ENCODE measurements around the gene ESR1.

Gene ESR1

DNA sequence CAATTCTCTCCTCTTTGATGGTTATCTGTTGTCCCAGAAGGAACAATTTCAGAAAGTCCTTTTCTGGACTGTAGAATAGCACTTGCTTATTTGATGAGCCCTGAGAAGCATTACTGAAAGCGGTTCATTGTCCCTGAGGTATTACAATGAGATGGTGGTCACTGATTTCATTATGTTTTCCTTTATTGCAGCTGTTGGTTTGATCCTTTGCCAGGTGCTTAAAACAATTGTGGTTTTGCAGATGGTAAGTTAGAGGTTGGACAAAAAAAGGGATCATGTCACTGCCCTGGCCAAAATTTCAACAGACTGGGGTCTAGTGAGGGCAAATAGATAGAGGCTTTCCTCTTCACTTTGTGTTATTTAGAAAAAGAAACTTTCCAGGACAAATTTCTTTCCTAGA, 61.9 kb downstream of the ESR1 start:
- Histone ChIP-seq H3K27me3 (ENCODE audit: insufficient read depth, low read depth, severe bottlenecking) (no peaks in the 10 kb centered on the region), H3K4me3 (ENCODE audit: low read depth, low read length) (no peak overlapping the region), H3K36me3 (no peaks in the 10 kb centered on the region), H3K9me3 (ENCODE audit: severe bottlenecking) (no peaks in the 10 kb centered on the region), H3K27ac (no peak overlapping the region)
- DNase-seq: no peak
- TF ChIP-seq, protein P1, sequence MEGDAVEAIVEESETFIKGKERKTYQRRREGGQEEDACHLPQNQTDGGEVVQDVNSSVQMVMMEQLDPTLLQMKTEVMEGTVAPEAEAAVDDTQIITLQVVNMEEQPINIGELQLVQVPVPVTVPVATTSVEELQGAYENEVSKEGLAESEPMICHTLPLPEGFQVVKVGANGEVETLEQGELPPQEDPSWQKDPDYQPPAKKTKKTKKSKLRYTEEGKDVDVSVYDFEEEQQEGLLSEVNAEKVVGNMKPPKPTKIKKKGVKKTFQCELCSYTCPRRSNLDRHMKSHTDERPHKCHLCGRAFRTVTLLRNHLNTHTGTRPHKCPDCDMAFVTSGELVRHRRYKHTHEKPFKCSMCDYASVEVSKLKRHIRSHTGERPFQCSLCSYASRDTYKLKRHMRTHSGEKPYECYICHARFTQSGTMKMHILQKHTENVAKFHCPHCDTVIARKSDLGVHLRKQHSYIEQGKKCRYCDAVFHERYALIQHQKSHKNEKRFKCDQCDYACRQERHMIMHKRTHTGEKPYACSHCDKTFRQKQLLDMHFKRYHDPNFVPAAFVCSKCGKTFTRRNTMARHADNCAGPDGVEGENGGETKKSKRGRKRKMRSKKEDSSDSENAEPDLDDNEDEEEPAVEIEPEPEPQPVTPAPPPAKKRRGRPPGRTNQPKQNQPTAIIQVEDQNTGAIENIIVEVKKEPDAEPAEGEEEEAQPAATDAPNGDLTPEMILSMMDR (IDR thresholded peaks at IDR 0.05; ENCODE audit: low read depth, low read length): no peak

DNA sequence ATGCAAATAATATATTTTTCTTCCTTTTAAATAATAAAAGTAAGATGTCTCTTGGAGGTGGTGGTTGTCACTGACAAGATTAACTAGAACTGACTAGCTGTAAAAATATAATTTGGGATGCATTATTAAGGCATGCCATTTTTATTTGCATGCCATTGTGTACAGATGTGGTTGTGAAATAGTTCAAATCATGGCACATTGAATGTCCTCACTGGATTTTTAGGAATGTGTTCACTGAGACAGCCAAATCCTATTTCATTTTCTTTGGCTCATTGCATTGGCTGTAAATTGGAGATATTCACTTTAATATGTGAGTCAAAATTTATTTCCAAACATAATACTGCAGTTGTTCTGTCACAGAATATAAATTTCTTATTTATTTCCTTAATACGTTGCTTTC, 62.3 kb downstream of the ESR1 start:
- Histone ChIP-seq H3K36me3 (no peaks in the 10 kb centered on the region), H3K27ac (no peak overlapping the region), H3K9me3 (ENCODE audit: severe bottlenecking) (no peaks in the 10 kb centered on the region), H3K27me3 (ENCODE audit: insufficient read depth, low read depth, severe bottlenecking) (no peaks in the 10 kb centered on the region), H3K4me3 (ENCODE audit: low read depth, low read length) (no peak overlapping the region)
- TF ChIP-seq, protein P1 (IDR thresholded peaks at IDR 0.05; ENCODE audit: low read depth, low read length): no peak
- no peak for DNase-seq

DNA sequence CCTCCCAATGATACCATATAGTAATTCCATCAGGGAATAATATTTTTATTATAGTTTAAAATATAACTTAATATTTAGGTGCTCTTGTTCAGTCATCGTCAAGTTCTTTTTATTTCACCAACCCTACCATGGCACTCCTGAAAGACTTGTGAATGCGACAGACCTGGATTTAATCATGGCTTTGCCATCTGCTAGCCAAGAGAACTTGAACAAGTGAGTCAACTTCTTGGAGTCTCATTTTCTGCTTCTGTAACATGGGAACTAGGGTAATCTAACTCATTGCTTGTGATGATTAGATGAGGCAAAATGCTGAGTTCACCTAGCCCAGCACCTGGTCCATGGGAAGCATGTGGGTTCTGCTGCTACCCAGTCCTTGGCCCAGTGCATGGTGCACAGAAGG, 62.9 kb downstream of the ESR1 start:
- H3K27ac ChIP-seq: no peak overlapping the region
- no peak overlapping the region for H3K4me3 ChIP-seq (ENCODE audit: low read depth, low read length)

DNA sequence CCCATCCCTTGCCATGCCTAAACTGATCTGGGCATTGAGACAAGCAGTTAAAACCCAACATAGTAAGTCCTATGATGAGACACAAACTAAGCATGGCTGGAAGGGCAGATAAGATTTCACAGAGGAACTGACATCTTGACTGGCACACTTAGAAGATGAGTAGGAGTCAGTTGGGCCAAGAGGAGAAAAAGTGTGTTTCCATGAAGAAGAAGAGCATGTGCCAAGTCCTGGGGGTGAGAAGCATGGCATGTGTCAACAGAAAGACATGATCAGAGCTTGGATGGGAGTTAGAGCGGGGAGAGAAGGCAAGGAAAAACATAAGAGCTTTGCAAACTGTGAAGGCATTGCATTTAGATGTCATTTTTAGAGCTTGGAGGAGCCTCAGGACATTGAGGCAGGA, 68.0 kb downstream of the ESR1 start:
- TF ChIP-seq, protein P1 (IDR thresholded peaks at IDR 0.05; ENCODE audit: low read depth, low read length): no peak
- H3K9me3 ChIP-seq (ENCODE audit: severe bottlenecking): no peaks in the 10 kb centered on the region
- peaks cover 2% of the 10 kb centered on the region for H3K27me3 ChIP-seq (ENCODE audit: insufficient read depth, low read depth, severe bottlenecking)
- H3K36me3 ChIP-seq: no peaks in the 10 kb centered on the region
- no peak overlapping the region for H3K4me3 ChIP-seq (ENCODE audit: low read depth, low read length)
- no peak for DNase-seq
- H3K27ac ChIP-seq: no peak overlapping the region

More for the DNA sequence above, 62.9 kb downstream of the ESR1 start:
- no peaks in the 10 kb centered on the region for H3K27me3 ChIP-seq (ENCODE audit: insufficient read depth, low read depth, severe bottlenecking)
- TF ChIP-seq, protein P1 (IDR thresholded peaks at IDR 0.05; ENCODE audit: low read depth, low read length): no peak
- H3K36me3 ChIP-seq: no peaks in the 10 kb centered on the region
- no peak for DNase-seq
- H3K9me3 ChIP-seq (ENCODE audit: severe bottlenecking): no peaks in the 10 kb centered on the region

DNA sequence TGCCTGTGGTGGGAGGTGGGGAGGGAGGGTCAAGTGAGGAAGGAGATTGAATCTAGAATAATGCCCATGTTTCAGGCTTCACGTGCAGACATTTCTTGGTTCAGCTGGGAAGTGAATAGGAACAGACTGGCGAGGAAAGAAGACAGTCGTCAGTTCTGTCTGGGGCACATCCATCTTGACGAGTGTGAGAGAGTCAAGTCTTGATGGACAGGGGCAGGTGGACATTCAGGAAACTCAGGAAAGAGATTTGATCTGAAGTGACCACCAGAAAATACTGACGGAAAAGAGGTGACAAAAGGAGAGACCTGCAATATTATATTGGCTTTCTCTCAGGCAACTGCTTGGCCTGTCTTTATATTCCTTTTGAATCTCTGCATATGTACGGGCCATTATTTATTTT, 68.6 kb downstream of the ESR1 start:
- H3K36me3 ChIP-seq: no peaks in the 10 kb centered on the region
- no peak overlapping the region for H3K27ac ChIP-seq

DNA sequence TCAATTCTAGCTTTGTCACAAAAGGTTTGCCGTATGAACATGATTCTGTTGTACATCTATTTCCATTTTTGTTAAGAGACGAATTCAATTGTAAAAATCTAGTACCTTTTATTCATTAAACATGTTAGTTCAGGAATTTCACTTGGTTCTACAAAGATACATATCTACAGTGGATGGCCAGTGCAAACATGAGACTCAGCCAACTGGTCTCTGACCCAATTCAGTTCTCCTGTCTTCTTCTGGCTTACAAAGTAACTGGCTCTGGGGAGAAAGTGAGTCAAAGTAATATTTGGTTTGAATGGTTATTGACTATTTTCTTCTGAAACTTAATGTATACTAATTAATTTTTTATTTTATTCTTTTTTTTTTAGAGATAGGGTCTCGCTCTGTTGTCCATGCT, 70.0 kb downstream of the ESR1 start:
- H3K36me3 ChIP-seq: no peaks in the 10 kb centered on the region
- H3K27ac ChIP-seq: no peak overlapping the region
- peaks cover 2% of the 10 kb centered on the region for H3K27me3 ChIP-seq (ENCODE audit: insufficient read depth, low read depth, severe bottlenecking)
- DNase-seq: no peak
- no peaks in the 10 kb centered on the region for H3K9me3 ChIP-seq (ENCODE audit: severe bottlenecking)
- H3K4me3 ChIP-seq (ENCODE audit: low read depth, low read length): no peak overlapping the region
- TF ChIP-seq, protein P1 (IDR thresholded peaks at IDR 0.05; ENCODE audit: low read depth, low read length): no peak

More for the DNA sequence above, 68.6 kb downstream of the ESR1 start:
- TF ChIP-seq, protein P1 (IDR thresholded peaks at IDR 0.05; ENCODE audit: low read depth, low read length): no peak
- no peak for DNase-seq
- Histone ChIP-seq H3K9me3 (ENCODE audit: severe bottlenecking) (no peaks in the 10 kb centered on the region), H3K4me3 (ENCODE audit: low read depth, low read length) (no peak overlapping the region), H3K27me3 (ENCODE audit: insufficient read depth, low read depth, severe bottlenecking) (peaks cover 2% of the 10 kb centered on the region)

Measured in WERI-Rb-1 (cell line).